AG09319 (cell line): ENCODE measurements around the gene SEPTIN10.
A peak's percentile ranks its signal among the peaks of the same experiment; 100 is the strongest.

Experiments
- DNase-seq: peaks from one replicate; pipeline ENCODE4 v3.0.0-alpha.2; 2010; ENCODE audit warnings: low read depth; ENCODE audit errors: extremely low read depth
- CTCF ChIP-seq: IDR thresholded peaks from 2 replicates; pipeline ENCODE4 v1.5.1; 2011; ENCODE audit warnings: low read depth, mild to moderate bottlenecking, inconsistent platforms, low read length, moderate library complexity

SEPTIN10 gene

GRCh38 chr2:109562421-109562820 is 51.3 kb downstream of the SEPTIN10 start:
- no peak for DNase-seq
- TF ChIP-seq CTCF = no peak

GRCh38 chr2:109560265-109560664 is 53.5 kb downstream of the SEPTIN10 start:
- DNase-seq = no peak
- no peak for TF ChIP-seq CTCF

- no peak for TF ChIP-seq CTCF
- peak; percentile 45 for DNase-seq
These were observed 55.5 kb downstream of the SEPTIN10 start for GRCh38 chr2:109558076-109558882.

GRCh38 chr2:109557309-109557708 is 56.5 kb downstream of the SEPTIN10 start:
- TF ChIP-seq CTCF = no peak
- no peak for DNase-seq

GRCh38 chr2:109555346-109555900 is 58.3 kb downstream of the SEPTIN10 start:
- no peak for TF ChIP-seq CTCF
- DNase-seq = peak; percentile 31

GRCh38 chr2:109554758-109555157 is 59.0 kb downstream of the SEPTIN10 start:
- TF ChIP-seq CTCF = no peak
- DNase-seq = no peak

- TF ChIP-seq CTCF = no peak
- DNase-seq = no peak
These were observed 64.7 kb downstream of the SEPTIN10 start for GRCh38 chr2:109549016-109549590.
